GM21528 (cell line): ENCODE results near the gene PRKAA1.
"Not testable (repeated sequence)": the region's sequence is repeated elsewhere in the genome, so short reads cannot be mapped to it uniquely, and the experiment has no call there.

Source experiments
- ATAC-seq: cut with Tn5 transposase; IDR thresholded peaks from one replicate; pipeline ENCODE4 v1.9.1; 2021; ENCODE audit warnings: mild to moderate bottlenecking, moderate library complexity; ENCODE audit not compliant: unreplicated experiment, low FRiP score

The PRKAA1 gene

DNA sequence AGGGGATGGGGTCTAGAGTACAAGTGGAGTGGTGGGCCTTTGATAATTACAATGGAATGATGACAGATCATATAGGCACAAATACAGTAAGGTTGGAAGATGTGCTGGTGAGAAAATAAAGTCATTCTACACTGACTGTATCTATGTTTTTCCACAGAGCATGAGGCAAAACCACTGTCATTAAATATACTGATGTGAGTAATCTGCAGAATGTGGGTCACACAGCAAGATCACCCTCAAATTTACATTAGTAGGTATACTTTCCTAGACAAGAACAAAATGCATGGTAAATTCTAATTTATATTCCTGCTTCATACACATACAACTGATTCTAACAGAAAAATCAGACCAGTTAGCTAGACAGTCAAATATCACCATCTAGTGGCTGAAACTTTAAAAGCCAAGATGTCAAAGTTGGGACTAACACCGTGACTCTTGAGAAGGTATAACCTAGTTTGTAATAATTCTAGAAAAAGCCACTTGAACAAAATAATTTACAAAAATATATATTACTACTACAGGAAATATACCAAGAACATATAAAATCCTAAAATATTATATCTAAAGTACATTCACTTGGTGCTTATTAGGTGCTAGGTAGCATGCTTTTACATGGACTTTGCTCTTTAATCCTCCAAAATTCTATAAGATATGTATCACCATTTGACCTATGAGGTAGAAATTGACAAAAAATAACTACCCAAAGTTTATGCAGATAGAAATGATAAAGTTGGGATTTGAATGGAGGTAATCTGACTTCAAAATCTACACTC is 61.9 kb downstream of the PRKAA1 start:
- ATAC-seq = peak; percentile 81

DNA sequence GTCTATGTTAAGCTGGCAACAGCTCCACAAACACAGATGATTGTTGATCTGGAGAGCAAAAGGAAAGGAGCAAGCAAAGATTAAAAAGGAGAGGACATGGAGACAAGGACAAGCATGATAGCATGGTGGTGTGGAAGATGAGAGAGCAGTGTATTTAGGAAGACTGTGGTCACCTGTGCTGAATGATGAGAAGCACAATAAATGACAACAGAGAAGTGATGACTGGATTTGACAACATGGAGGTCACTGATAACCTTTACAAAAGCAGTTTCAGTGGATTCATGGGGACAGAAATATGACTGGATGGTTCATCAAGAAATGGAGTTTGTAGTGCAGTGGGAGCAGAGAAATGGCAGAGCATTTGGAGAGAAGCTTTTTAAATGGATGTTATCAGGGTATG is 62.6 kb downstream of the PRKAA1 start:
- ATAC-seq = no peak

- ATAC-seq = no peak
Measured at GRCh38 chr5:40734986-40735385, 63.2 kb downstream of the PRKAA1 start.

DNA sequence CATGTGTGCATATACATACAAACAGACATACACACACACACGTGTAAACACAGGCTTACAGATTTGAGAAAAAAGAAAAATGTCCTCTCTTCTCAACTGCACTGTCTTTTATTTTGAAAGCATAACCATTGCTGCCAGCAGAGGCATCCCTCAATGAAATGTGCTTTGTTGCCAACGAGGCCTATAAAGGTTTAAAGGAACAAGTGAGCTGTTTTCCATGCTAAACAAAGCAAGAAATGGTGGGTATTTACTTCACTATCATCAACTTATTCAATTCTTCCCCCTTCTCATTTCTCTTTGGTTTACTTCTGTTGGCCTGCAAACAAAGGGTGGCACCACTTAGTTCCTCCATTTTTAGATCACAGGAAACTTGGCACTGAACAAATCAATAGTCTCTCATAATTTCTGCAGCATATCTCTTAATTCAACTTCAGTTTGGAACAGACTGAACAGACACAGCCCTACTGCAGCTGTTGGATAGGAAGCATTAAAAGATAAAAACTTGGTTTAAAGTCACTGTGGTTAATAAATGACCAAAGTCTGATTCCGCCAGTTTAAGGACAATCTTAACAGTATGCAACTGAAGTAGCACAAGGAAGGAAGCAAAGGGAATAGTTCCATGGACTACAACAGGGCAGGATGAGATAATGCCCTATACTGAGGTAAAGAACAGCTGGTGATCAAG is 64.2 kb downstream of the PRKAA1 start:
- ATAC-seq = no peak

DNA sequence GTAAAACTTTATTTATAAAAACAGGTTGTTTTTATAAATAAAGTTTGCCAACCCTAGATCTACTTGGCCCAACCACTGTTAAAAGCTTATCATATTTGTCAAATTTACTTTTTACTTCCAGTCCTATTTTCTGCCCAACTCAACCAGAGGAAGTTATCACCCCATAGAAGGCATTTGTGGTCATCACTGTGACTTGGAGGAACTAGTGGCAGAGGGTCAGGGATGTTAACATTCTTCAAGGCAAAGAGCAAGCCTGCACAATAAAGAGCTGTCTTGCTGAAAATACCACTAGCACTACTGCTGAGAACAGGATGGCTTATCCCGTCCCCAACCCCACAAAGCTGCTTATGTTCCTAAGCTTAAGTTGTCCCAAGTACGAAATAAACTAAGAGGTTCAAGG is 64.7 kb downstream of the PRKAA1 start:
- ATAC-seq = no peak

- not testable (repeated sequence) for ATAC-seq
Measured at GRCh38 chr5:40722497-40722911, 75.7 kb downstream of the PRKAA1 start.

DNA sequence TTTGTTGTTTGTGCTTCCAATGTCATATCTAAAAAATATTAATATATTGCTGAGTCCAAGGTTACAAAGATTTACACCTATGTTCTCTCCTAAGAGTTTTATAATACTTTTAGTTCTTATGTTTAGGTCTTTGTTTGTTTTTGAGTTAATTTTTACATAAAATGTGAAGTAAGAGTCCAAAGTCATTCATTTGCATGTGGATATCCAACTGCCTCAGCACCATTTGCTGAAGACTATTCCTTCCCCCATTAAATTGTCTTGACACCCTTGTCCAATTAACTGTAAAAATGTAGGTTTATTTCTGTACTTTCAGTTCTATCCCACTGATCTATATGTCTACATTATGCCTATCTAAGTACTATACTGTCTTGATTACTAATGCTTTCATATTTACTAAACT is 78.1 kb downstream of the PRKAA1 start:
- no peak for ATAC-seq

DNA sequence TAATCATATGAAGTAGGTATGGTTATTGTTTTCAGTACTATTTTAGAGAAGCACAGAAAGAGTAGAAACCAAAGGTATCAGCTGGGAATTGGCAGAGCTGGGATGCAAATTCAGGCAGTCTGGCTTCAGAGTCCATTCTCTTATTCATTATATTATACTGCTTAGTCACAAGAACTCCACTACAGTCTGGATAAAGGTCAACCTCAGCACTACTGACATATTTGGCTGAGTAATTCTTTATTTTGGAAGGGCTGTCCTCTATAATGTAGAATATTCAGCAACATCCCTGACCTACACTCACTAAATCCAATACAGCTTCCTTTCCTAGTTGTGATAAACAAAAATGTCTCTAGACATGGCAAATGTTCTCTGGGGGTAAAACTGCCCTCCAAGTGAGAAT is 80.9 kb downstream of the PRKAA1 start:
- no peak for ATAC-seq

DNA sequence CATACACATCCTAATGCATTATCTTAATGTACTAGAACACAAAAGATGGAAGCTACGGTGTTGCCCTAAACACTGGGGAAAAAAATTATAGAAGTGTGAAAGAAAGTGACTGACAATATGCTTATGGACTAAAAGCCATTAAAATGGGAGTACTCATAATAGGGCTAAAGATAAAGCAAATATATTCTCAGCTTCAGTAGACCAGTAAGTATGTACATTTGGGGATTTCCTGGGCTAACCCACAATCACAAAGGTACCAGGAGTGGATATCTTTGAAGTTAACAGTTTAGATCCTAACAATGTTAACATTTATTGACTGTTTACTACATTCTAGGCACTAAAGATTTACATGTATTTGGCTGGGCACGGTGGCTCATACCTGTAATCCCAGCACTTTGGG is 81.6 kb downstream of the PRKAA1 start:
- ATAC-seq = no peak

GRCh38 chr5:40716000-40716399 is 82.2 kb downstream of the PRKAA1 start:
- no peak for ATAC-seq

DNA sequence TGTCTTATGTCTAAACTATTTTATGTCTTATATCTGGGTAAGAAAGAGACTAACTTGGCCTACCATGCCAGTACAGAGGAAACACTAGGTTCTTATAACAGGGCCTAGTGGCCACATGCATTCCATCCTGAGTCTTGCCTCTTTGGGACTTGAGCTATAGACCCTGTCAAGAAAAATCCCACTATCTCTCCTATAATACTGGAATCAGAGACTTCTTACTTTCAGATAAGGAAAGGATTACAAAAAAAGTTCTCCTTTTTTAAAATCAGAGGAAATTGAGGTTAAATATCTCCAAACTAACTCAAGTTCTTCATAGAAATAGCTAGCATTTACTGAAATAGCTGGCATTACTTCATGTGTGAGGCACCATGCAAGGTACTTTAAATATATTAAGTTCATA is 84.2 kb downstream of the PRKAA1 start:
- no peak for ATAC-seq

GRCh38 chr5:40710575-40710974 is 87.6 kb downstream of the PRKAA1 start:
- ATAC-seq = not testable (repeated sequence)
